Neural progenitor cell (in vitro differentiated cells): ENCODE measurements around the gene EBF4.

Experiments used
- EZH2 ChIP-seq: fragments of 200-600 bp; sonication (generic); IDR thresholded peaks from 2 replicates; pipeline ENCODE4 v1.6.1; 2017; ENCODE audit warnings: antibody characterized with exemption, mild to moderate bottlenecking, moderate library complexity
- TF ChIP-seq, protein P1 (sequence below): fragments of 200-600 bp; sonication (generic); IDR thresholded peaks from 2 replicates; pipeline ENCODE4 v1.5.1; 2017; ENCODE audit warnings: antibody characterized with exemption, mild to moderate bottlenecking

DNA sequence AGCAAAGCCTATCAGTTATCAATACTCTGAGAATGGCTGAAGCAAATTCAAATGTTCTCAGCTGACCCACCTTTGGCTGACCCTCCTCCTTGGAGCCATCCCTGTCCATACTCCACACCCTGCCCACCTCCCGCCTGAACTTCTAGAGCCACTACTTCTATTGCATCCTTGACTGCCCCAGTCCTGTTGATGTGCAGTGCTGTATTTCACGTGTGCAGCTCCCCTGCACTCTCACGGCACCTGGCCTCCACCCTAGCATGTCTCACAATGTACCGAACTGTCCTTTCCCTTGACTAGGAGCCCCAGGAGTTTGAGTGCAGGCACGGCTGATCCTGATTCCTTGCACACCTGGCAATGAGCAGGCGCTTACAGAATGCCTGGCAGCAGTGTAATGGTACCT lies 100.9 kb downstream of the EBF4 start:
- TF ChIP-seq EZH2, result no peak
- TF ChIP-seq, protein P1, sequence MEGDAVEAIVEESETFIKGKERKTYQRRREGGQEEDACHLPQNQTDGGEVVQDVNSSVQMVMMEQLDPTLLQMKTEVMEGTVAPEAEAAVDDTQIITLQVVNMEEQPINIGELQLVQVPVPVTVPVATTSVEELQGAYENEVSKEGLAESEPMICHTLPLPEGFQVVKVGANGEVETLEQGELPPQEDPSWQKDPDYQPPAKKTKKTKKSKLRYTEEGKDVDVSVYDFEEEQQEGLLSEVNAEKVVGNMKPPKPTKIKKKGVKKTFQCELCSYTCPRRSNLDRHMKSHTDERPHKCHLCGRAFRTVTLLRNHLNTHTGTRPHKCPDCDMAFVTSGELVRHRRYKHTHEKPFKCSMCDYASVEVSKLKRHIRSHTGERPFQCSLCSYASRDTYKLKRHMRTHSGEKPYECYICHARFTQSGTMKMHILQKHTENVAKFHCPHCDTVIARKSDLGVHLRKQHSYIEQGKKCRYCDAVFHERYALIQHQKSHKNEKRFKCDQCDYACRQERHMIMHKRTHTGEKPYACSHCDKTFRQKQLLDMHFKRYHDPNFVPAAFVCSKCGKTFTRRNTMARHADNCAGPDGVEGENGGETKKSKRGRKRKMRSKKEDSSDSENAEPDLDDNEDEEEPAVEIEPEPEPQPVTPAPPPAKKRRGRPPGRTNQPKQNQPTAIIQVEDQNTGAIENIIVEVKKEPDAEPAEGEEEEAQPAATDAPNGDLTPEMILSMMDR, result no peak
